HL-60 (cell line): Measurements from ENCODE around the gene GPR142.

Experiments used
- GABPA ChIP-seq: IDR thresholded peaks from 2 replicates; pipeline ENCODE4 v1.6.1; 2012; ENCODE audit warnings: low read depth
- POLR2AphosphoS5 ChIP-seq: IDR thresholded peaks from 2 replicates; pipeline ENCODE4 v1.6.1; 2012; ENCODE audit warnings: low read depth
- TF ChIP-seq, protein P1 (sequence below): IDR thresholded peaks from one replicate; pipeline ENCODE4 v1.5.1; 2011; ENCODE audit warnings: low read length, control low read depth, inconsistent platforms; ENCODE audit not compliant: insufficient read depth

DNA sequence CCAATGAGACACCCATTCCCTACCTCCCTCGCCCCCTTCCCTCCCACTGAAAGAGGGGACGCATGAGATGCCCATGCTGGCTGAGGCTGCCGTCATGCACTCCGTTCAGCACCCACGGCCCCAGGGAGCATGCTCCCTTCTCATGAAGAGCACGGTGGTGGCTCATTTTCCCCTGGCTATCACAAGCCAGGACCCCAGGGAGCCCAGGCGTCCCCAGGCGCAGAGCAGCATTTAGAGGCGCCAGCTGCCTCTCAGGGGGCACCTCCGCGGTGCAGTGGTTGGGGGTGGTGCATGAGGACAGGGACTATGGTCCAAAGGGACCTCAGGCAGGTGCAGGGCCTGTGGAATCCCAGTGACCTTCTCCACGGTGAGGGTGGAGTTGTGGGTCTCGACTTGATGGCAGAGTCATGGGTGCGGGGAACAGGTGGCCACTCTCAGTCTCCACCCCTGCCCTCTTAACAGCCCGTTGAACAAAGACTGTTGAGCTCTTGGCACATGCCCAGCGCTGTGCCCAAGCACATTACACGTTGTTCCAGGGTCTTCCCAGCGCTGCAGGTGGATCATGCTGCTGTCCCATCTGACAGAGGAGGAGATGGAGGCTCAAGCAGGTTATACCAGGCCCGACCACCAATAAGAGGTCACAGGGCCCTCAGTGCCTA, 27.6 kb upstream of the GPR142 start:
- TF ChIP-seq POLR2AphosphoS5, result no peak
- TF ChIP-seq, protein P1, sequence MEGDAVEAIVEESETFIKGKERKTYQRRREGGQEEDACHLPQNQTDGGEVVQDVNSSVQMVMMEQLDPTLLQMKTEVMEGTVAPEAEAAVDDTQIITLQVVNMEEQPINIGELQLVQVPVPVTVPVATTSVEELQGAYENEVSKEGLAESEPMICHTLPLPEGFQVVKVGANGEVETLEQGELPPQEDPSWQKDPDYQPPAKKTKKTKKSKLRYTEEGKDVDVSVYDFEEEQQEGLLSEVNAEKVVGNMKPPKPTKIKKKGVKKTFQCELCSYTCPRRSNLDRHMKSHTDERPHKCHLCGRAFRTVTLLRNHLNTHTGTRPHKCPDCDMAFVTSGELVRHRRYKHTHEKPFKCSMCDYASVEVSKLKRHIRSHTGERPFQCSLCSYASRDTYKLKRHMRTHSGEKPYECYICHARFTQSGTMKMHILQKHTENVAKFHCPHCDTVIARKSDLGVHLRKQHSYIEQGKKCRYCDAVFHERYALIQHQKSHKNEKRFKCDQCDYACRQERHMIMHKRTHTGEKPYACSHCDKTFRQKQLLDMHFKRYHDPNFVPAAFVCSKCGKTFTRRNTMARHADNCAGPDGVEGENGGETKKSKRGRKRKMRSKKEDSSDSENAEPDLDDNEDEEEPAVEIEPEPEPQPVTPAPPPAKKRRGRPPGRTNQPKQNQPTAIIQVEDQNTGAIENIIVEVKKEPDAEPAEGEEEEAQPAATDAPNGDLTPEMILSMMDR, result no peak
- TF ChIP-seq GABPA, result no peak
